Kidney epithelial cell (primary cell): ENCODE results near the gene SH2D3A. TPM values are rescaled to one million over a fixed set of nuclear protein-coding genes. Genes with fewer than 3 reads are reported as not detected.

ENCODE experiments used
- DNase-seq: peaks from one replicate; pipeline ENCODE4 v3.0.0-alpha.2; 2010; ENCODE audit warnings: low read depth
- H3K27me3 ChIP-seq: 2 replicates; pipeline ENCODE4 v1.6.0; 2011; ENCODE audit warnings: low read length; ENCODE audit not compliant: control insufficient read depth, insufficient read depth
- H3K36me3 ChIP-seq: 2 replicates; pipeline ENCODE4 v1.5.1; 2011; ENCODE audit warnings: low read length; ENCODE audit not compliant: control insufficient read depth, insufficient read depth
- H3K4me3 ChIP-seq: 2 replicates; pipeline ENCODE4 v1.5.1; 2011; ENCODE audit warnings: low read depth, mild to moderate bottlenecking, control low read depth, low read length
- CTCF ChIP-seq: IDR thresholded peaks from 2 replicates; pipeline ENCODE4 v1.5.1; 2011; ENCODE audit warnings: mild to moderate bottlenecking, moderate library complexity, low read length, control low read depth, inconsistent platforms; ENCODE audit not compliant: insufficient read depth, poor library complexity, severe bottlenecking
- total RNA-seq: library from RNA; depleted of rRNA; stranded (reverse); fragments of >200 nt; gene quantifications from 2 replicates; pipeline ENCODE4 v1.2.3, GENCODE V29; 2015

Gene SH2D3A
- total RNA-seq, 1 donor from 2014 or later = 40.0 TPM

GRCh38 chr19:6730941-6731670 is 36.1 kb downstream of the SH2D3A start:
- H3K36me3 ChIP-seq = peaks cover 1% of the 10 kb centered on the region
- TF ChIP-seq CTCF = no peak
- H3K4me3 ChIP-seq = no peak overlapping the region
- no peaks in the 10 kb centered on the region for H3K27me3 ChIP-seq
- no peak for DNase-seq

GRCh38 chr19:6730153-6730804 is 37.0 kb downstream of the SH2D3A start:
- H3K36me3 ChIP-seq = peaks cover 1% of the 10 kb centered on the region
- TF ChIP-seq CTCF = no peak
- no peak overlapping the region for H3K4me3 ChIP-seq
- no peaks in the 10 kb centered on the region for H3K27me3 ChIP-seq
- DNase-seq = no peak

GRCh38 chr19:6729573-6730152 is 37.6 kb downstream of the SH2D3A start:
- H3K4me3 ChIP-seq = no peak overlapping the region
- no peak for TF ChIP-seq CTCF
- H3K36me3 ChIP-seq = peaks cover 1% of the 10 kb centered on the region
- DNase-seq = no peak
- no peaks in the 10 kb centered on the region for H3K27me3 ChIP-seq

GRCh38 chr19:6728346-6728745 is 38.9 kb downstream of the SH2D3A start:
- no peaks in the 10 kb centered on the region for H3K27me3 ChIP-seq
- no peak overlapping the region for H3K4me3 ChIP-seq
- DNase-seq = no peak
- no peak for TF ChIP-seq CTCF
- H3K36me3 ChIP-seq = peaks cover 1% of the 10 kb centered on the region

- H3K36me3 ChIP-seq = no peaks in the 10 kb centered on the region
- H3K4me3 ChIP-seq = no peak overlapping the region
- DNase-seq = no peak
- no peaks in the 10 kb centered on the region for H3K27me3 ChIP-seq
- no peak for TF ChIP-seq CTCF
Observed at GRCh38 chr19:6725513-6726231, 41.6 kb downstream of the SH2D3A start.
